ENCODE data around the gene SLK. TPM values are rescaled to one million over a fixed set of nuclear protein-coding genes. Genes with fewer than 3 reads are reported as not detected.

The SLK gene
- total RNA-seq, 1 donor from 2014 or later = 66.8 TPM

- DNase-seq (ENCODE audit: low read depth, low spot score) = no peak
Observed at GRCh38 chr10:103990121-103990520, 23.2 kb downstream of the SLK start.

- DNase-seq (ENCODE audit: low read depth, low spot score) = no peak
Observed at GRCh38 chr10:103990531-103990930, 23.6 kb downstream of the SLK start.

DNA sequence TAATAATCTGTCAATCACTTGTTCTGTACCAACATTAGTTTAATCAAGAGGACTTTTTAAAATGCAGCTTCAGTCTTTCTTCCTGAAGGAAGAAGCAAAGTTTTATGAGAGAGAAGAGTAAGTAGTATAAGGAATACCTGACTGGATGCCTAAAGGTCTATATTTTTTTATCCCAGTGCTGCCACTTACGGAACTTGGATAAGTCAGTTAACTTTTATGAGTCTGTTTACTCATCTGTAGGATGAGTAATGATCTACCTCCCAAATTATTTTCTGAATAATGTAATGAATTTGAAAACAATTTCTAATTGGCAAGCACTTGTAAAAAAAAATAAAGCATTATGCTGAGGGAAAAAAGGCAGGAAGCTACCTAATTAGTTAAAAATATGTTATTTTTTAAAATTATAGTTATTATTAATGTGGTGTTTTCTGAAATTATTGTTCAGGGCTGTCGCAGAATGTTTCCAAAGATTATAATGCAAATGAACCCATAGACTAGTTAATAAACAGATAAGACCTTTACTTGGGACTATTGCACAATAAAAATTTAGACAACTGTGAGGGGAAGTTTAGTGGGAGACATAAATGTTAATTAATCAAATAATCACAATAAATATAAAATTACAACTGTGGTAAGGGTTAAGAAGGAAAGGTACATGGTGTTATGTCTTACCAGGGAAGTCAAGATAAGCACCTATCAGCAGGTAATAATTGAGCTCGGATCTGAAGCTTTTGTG is 24.6 kb downstream of the SLK start:
- DNase-seq (ENCODE audit: low read depth, low spot score) = no peak

DNA sequence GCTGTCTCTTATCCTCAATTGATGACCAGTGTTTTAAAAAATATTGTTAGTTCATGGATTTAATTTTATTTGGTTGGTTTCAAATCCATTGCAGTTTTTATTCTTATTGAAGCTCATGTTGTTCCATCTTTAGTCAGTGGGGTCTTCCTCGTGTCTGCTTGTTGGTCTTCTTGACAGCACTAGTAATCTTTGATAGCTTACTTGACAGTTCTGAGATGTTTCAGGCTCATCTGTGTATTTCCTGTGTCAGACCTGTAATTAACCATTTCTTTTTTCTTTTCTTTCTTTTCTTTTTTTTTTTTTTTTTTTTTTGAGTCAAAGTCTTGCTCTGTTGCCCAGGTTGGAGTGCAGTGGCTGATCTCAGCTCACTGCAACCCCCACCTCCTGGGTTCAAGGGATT is 28.2 kb downstream of the SLK start:
- DNase-seq (ENCODE audit: low read depth, low spot score) = no peak

DNA sequence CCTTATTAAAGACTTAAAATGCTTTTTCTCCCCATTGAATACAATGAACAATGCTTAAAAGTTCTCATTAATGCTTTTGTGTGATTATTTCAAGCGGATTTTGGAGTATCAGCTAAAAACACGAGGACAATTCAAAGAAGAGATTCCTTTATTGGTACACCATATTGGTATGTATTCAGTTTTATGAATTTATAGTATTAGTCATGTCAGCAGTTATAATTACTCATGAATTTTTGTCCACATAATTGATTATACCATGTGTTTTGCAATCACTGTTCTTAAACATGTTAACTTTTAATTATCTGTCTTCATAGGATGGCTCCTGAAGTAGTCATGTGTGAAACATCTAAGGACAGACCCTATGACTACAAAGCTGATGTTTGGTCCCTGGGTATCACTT is 31.9 kb downstream of the SLK start:
- DNase-seq (ENCODE audit: low read depth, low spot score) = no peak

GRCh38 chr10:104002911-104003310 is 36.0 kb downstream of the SLK start:
- DNase-seq (ENCODE audit: low read depth, low spot score) = no peak

GRCh38 chr10:104005172-104005863 is 38.4 kb downstream of the SLK start:
- DNase-seq (ENCODE audit: low read depth, low spot score) = no peak

DNA sequence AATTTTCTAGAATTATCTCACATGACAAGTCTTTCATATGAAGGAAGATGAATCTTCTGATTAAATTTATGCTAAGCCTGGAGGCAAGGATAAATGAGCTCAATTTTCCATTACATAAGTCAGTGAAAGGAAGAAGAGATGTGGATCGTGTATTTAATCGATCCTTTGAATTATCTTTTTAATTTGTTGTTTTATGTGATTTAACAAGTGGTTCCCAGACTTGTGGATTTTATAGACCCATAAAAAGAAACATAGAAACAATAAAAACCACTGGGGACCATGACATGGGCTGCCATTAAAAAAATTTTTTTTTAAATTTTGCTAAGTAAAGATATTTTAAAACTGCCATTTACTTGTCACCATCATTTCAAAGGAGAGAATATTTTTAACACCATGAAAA is 45.0 kb downstream of the SLK start:
- no peak for DNase-seq (ENCODE audit: low read depth, low spot score)

GRCh38 chr10:104013489-104013888 is 46.5 kb downstream of the SLK start:
- DNase-seq (ENCODE audit: low read depth, low spot score) = no peak

- DNase-seq (ENCODE audit: low read depth, low spot score) = no peak
Observed at GRCh38 chr10:104014176-104014575, 47.2 kb downstream of the SLK start.

GRCh38 chr10:104016661-104017060 is 49.7 kb downstream of the SLK start:
- DNase-seq (ENCODE audit: low read depth, low spot score) = no peak

DNA sequence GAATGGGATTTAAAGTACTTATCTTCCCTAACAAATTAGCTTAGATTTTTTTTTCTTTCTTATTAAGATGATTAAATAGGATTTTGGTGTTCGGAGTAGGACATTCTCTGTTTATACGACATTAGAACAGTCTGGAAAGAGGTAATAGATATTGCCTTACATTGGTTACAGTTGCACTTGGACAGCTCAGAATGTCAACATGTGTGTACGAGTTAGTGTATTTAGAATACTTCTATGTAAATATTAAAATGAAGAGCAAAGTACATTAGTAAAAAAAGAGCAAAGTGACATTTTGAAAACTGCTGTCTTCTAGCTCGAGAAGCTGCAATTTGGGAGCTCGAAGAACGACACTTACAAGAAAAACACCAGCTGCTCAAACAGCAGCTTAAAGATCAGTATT is 51.5 kb downstream of the SLK start:
- no peak for DNase-seq (ENCODE audit: low read depth, low spot score)

DNA sequence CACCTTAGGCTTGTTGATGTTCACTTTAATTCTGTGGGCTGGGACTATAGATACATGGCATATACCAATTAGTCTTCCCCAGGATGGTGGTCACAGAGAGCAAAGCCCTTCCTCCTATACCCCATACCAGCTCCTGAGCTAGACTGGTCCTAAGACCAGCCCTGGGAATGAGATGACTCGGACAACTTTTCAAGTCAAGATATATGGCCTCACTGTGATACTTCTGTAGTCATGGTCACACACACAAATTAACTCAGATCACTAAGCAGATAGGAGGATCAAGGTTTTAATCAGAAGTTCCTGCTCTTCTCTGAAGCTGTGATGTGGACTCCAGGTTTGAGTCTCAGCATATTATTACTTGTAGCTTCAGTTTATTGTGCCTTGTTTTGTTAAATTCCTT is 53.1 kb downstream of the SLK start:
- no peak for DNase-seq (ENCODE audit: low read depth, low spot score)

GRCh38 chr10:104021246-104021645 is 54.3 kb downstream of the SLK start:
- DNase-seq (ENCODE audit: low read depth, low spot score) = no peak

GRCh38 chr10:104022026-104022425 is 55.1 kb downstream of the SLK start:
- no peak for DNase-seq (ENCODE audit: low read depth, low spot score)

- DNase-seq (ENCODE audit: low read depth, low spot score) = no peak
Observed at GRCh38 chr10:104025524-104025923, 58.6 kb downstream of the SLK start.

DNA sequence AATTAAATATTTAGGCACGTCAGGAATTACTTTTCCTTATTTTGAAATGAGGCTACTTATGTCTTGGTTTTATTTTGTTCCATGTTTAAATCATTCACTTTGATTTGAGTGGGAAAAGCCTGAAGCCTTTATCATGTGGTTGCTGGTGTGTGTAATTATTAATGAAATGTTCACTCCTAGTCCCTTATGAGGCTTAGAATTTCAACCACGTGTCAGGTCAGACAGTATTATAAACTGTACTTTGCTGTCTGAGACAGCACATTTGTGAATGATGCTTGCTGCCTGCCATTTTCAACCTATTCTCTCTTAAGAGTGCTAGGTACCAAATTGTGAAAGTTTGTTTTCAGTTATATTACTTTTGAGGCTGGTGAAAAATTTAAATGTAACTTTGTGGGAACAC is 59.8 kb downstream of the SLK start:
- no peak for DNase-seq (ENCODE audit: low read depth, low spot score)

GRCh38 chr10:104028146-104028545 is 61.2 kb downstream of the SLK start:
- DNase-seq (ENCODE audit: low read depth, low spot score) = no peak

DNA sequence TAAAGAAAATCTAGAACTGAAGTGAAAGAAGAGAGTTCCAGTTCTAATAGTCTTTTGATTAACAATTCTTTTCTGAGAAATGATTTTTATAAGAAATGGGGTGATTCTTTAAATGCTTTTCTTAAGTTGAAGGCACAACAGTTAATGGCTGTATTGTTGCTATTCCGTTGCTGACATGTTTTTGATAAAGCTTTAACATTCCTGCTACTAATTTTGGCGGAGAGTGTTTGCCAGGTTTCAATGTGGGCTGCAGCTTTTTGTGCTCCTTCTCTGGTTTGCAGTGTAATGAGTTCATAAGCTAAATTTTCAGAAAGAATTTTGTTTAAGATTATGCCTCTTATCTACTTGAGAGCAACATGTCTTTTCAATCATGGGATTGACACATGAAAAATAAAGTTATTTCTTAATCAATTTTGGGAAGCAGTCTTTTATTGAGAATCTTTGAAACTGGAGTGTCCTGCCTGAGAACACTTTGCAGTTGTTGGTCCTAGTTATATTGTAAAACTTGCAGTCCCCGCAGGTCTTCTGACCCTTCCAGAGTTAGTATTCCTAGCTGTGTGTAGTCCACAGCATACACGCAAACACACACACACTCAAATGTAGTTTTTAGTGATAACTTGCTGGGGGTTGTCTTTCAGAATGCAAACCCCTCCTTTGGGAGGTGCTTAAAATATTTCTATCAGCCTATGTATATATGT is 62.0 kb downstream of the SLK start:
- DNase-seq (ENCODE audit: low read depth, low spot score) = no peak

- DNase-seq (ENCODE audit: low read depth, low spot score) = no peak
Observed at GRCh38 chr10:104029521-104029860, 62.6 kb downstream of the SLK start.

- DNase-seq (ENCODE audit: low read depth, low spot score) = no peak
Observed at GRCh38 chr10:104031631-104032030, 64.7 kb downstream of the SLK start.

DNA sequence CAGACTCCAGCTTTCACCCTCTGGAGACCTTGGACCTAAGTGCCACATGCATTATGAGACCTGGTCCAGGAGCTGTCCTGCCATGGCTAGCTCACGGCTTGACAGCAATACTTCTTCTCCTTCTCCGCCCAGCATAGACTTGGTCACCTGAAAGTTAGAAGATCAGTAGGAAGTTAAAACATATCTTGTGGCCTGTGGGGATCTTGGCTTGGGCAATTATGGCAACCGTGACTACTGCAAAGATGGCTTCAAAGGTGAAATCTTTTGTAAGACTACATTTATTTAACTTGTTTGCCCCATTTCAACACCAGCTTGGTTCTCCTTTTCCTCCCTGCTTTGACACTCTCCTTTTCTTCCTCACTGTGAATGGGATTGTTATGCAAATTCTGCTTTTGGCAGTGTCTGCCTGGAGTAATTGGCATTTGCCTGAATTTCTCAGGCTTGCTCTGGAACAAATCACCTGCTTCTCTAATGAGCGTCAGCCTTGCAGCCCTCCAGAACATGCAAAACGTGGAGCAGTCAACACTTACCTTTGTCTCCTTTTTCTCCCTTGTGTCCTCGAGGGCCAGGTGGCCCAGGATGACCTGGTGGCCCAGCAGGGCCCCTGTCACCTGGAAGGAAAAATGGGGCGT is 65.3 kb downstream of the SLK start:
- no peak for DNase-seq (ENCODE audit: low read depth, low spot score)
